ENCODE measurements around the gene RTTN.

Gene RTTN

DNA sequence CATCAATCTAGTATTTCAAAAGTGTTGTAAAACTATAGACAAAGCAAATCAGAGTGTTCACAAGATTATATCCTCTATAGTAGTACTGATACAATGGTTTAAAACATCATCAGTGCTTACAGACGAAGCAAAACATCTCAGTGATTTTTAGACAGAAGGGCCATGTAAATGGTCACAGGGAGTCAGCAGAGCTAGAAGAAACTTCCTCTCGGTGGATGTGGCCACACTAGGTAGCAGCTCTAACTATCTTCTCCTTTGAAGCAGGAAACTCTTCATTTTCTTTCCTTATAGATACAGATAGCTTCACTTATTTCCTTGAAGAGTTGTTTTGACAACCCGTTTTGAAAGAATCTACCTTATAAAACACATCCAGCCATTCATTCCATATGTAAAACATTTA lies 177.4 kb downstream of the RTTN start:
- Histone ChIP-seq H3K27ac (no peak overlapping the region), H3K4me3 (ENCODE audit: low read depth, low read length) (no peak overlapping the region), H3K36me3 (replicated peaks) (no peaks in the 10 kb centered on the region), H3K27me3 (replicated peaks) (no peaks in the 10 kb centered on the region)
- DNase-seq = no peak
- in situ Hi-C loops (cut with HindIII; ENCODE audit: low pct_ligation_motif_present, low sequenced_read_pairs) = no loop called here
- TF ChIP-seq, protein P1, sequence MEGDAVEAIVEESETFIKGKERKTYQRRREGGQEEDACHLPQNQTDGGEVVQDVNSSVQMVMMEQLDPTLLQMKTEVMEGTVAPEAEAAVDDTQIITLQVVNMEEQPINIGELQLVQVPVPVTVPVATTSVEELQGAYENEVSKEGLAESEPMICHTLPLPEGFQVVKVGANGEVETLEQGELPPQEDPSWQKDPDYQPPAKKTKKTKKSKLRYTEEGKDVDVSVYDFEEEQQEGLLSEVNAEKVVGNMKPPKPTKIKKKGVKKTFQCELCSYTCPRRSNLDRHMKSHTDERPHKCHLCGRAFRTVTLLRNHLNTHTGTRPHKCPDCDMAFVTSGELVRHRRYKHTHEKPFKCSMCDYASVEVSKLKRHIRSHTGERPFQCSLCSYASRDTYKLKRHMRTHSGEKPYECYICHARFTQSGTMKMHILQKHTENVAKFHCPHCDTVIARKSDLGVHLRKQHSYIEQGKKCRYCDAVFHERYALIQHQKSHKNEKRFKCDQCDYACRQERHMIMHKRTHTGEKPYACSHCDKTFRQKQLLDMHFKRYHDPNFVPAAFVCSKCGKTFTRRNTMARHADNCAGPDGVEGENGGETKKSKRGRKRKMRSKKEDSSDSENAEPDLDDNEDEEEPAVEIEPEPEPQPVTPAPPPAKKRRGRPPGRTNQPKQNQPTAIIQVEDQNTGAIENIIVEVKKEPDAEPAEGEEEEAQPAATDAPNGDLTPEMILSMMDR (IDR thresholded peaks at IDR 0.05; ENCODE audit: low read depth, low read length, missing control alignments) = no peak

DNA sequence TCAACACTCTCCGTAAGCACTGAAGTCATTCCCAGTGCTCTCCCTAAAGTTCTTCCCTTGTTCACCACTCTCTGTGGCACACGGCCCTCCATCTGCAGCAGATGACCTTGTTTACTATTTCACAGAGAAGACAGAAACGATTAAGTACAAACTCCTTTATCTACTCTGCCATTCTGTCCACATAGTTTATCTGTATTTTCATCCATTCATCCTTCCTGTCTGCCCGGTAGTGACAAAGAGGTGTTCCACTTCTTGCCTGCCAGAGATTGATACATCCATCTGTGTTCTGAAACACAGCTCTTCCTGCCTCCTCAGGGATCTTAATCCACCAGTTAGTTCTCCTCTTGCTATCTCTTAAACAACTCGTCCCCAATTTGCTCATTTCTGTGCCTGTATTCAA lies 179.9 kb downstream of the RTTN start:
- Histone ChIP-seq H3K27me3 (replicated peaks) (no peaks in the 10 kb centered on the region), H3K36me3 (replicated peaks) (no peaks in the 10 kb centered on the region), H3K27ac (no peak overlapping the region), H3K4me3 (ENCODE audit: low read depth, low read length) (no peak overlapping the region)
- in situ Hi-C loops (cut with HindIII; ENCODE audit: low pct_ligation_motif_present, low sequenced_read_pairs) = no loop called here
- TF ChIP-seq, protein P1 (IDR thresholded peaks at IDR 0.05; ENCODE audit: low read depth, low read length, missing control alignments) = no peak
- no peak for DNase-seq

DNA sequence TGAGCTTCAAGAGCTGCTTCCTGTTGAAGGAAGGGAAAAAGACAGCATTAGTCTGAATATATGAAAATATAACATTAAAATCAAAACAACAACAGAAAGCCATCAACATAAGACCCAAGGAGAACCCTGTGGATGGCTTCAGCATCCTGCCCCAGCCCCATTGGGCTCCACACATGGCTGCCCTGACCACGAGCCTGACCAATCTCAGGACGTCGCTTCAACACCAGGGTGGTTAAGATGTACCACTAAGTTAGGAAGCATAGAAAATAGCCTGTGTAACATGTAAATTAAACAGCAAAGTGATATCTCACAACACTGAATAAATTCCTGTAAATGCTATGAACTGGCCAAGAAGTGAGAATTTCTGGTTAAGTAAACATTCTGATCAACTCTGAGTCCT lies 180.7 kb downstream of the RTTN start:
- in situ Hi-C loops (cut with HindIII; ENCODE audit: low pct_ligation_motif_present, low sequenced_read_pairs) = no loop called here
- no peaks in the 10 kb centered on the region for H3K27me3 ChIP-seq (replicated peaks)
- H3K27ac ChIP-seq = no peak overlapping the region
- H3K4me3 ChIP-seq (ENCODE audit: low read depth, low read length) = no peak overlapping the region
- DNase-seq = no peak
- TF ChIP-seq, protein P1 (IDR thresholded peaks at IDR 0.05; ENCODE audit: low read depth, low read length, missing control alignments) = no peak
- H3K36me3 ChIP-seq (replicated peaks) = no peaks in the 10 kb centered on the region

DNA sequence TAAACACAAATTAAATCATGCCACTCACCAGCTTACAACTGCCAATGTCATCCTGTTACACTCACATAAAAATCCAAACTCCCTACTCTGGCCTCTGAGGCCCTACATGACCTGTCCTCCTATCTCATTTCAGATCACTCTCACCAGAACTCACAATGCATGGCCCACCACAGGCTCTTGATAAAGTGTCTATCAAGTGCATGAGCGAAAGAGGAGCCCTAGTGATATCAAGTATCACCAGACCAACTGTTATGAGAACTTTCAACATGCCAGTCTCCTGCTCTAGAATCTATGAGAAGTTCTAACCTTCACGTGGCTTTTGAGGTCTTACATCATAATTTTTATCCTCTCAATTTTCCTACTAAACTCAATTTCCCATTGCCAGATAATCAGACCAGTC lies 181.4 kb downstream of the RTTN start:
- Histone ChIP-seq H3K27me3 (replicated peaks) (no peaks in the 10 kb centered on the region), H3K27ac (no peak overlapping the region), H3K4me3 (ENCODE audit: low read depth, low read length) (no peak overlapping the region), H3K36me3 (replicated peaks) (no peaks in the 10 kb centered on the region)
- TF ChIP-seq, protein P1 (IDR thresholded peaks at IDR 0.05; ENCODE audit: low read depth, low read length, missing control alignments) = no peak
- no peak for DNase-seq
- in situ Hi-C loops (cut with HindIII; ENCODE audit: low pct_ligation_motif_present, low sequenced_read_pairs) = no loop called here

DNA sequence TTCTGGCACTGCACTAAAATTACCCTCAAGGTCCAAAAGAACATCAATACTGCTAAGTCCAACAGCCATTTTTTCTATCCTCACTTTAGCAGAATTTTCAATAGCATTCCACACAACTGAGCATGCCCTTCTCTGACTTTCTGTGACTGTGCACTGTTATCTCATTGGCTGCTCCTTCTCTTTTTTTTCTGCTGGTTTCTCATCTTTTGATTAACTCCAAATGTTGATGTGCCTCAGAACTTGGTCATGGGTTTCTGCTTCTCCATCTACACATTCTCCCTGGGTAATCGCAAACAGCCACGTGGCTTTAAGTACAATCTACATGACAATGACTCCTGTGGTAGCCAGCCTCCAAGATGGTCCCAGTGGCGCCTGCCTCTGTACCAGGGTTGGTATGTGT lies 182.9 kb downstream of the RTTN start:
- Histone ChIP-seq H3K27me3 (replicated peaks) (no peaks in the 10 kb centered on the region), H3K4me3 (ENCODE audit: low read depth, low read length) (no peak overlapping the region), H3K36me3 (replicated peaks) (no peaks in the 10 kb centered on the region), H3K27ac (no peak overlapping the region)
- TF ChIP-seq, protein P1 (IDR thresholded peaks at IDR 0.05; ENCODE audit: low read depth, low read length, missing control alignments) = no peak
- DNase-seq = no peak
- in situ Hi-C loops (cut with HindIII; ENCODE audit: low pct_ligation_motif_present, low sequenced_read_pairs) = no loop called here

DNA sequence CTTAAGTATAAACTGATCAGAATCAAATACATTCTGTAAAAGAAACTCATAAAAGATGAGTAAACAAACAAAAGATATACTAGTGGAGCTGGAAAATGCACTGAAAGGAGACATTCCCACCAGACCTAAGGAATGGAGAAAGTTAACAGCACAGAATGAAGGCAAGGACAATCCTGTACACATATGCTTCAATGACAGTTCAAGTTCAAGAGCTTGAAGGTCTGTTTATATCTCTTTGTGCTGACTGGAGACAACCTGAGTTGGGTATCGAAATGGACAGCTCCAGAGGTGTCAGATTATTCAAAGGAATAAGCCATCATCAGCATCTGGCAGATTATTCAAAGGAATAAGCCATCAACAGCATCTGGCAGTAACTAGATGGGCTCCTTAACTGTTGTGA lies 184.0 kb downstream of the RTTN start:
- no peak overlapping the region for H3K4me3 ChIP-seq (ENCODE audit: low read depth, low read length)
- DNase-seq = no peak
- H3K27me3 ChIP-seq (replicated peaks) = no peaks in the 10 kb centered on the region
- TF ChIP-seq, protein P1 (IDR thresholded peaks at IDR 0.05; ENCODE audit: low read depth, low read length, missing control alignments) = no peak
- no peak overlapping the region for H3K27ac ChIP-seq
- in situ Hi-C loops (cut with HindIII; ENCODE audit: low pct_ligation_motif_present, low sequenced_read_pairs) = no loop called here
- H3K36me3 ChIP-seq (replicated peaks) = no peaks in the 10 kb centered on the region
